GM10266 (cell line): ENCODE results near the gene ELFN1.

Source experiments
- DNase-seq: peaks from one replicate; pipeline ENCODE4 v3.0.0; 2012; ENCODE audit errors: extremely low spot score
- TF ChIP-seq, protein P1 (sequence below): IDR thresholded peaks from 2 replicates; pipeline ENCODE4 v1.5.1; 2012; ENCODE audit warnings: mild to moderate bottlenecking, low read depth; ENCODE audit not compliant: control insufficient read depth, insufficient read depth; ENCODE audit errors: missing control alignments

Gene ELFN1

DNA sequence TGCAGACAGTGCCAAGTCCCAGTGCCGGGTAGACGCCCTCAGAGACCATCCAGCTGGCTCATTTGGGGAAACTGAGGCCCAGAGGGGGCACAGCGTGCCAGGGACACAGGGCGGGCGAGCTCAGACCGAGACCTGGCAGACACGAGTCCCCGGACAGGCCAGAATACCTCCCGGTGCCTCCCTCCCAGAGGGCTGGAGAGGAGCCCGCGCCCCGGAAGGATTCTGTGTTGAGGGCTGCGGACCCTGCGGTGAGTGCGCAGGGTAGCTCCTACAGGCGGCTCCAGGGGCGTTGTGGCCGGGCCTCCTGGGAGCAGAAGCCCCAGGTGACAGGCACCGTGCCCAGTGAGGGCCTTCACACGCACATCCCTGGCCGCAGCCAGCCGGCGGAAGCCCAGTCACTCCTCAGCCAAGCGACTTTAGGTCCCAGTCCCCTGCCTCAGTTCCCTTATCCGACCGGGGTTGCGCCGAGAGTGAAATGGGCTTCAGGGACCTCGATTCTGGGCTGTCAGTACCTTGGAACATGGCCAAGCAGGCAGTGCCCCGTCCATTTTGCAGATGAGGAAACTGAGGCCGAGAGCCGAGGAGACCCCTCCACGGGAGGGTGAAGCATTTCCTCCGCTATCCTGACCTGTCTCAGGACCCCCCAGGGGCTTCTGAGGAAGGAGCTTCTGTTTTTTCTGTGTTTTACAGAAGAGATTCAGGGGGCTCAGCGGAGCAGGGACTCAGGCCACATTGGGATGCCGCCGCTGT is 73.6 kb downstream of the ELFN1 start:
- TF ChIP-seq, protein P1, sequence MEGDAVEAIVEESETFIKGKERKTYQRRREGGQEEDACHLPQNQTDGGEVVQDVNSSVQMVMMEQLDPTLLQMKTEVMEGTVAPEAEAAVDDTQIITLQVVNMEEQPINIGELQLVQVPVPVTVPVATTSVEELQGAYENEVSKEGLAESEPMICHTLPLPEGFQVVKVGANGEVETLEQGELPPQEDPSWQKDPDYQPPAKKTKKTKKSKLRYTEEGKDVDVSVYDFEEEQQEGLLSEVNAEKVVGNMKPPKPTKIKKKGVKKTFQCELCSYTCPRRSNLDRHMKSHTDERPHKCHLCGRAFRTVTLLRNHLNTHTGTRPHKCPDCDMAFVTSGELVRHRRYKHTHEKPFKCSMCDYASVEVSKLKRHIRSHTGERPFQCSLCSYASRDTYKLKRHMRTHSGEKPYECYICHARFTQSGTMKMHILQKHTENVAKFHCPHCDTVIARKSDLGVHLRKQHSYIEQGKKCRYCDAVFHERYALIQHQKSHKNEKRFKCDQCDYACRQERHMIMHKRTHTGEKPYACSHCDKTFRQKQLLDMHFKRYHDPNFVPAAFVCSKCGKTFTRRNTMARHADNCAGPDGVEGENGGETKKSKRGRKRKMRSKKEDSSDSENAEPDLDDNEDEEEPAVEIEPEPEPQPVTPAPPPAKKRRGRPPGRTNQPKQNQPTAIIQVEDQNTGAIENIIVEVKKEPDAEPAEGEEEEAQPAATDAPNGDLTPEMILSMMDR = no peak
- no peak for DNase-seq

DNA sequence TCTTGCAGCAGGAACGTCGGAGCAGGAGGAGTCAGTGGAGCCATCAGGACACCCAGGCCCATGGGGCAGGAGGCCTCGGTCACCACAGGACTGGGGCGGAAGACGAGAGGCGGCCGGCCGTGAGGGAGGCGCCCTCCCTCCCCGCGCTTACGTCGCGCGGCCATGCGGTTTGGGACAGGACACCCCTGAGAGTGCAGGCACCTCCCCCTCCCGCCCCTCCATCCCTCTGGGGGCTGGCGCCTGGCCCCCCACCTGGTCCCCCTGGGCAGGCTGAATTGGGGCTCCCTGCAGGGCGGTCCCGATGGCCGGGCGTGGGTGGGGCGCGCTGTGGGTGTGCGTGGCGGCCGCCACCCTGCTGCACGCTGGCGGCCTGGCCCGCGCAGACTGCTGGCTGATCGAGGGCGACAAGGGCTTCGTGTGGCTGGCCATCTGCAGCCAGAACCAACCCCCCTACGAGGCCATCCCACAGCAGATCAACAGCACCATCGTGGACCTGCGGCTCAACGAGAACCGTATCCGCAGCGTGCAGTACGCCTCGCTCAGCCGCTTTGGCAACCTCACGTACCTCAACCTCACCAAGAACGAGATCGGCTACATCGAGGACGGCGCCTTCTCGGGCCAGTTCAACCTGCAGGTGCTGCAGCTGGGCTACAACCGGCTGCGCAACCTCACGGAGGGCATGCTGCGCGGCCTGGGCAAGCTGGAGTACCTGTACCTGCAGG is 74.4 kb downstream of the ELFN1 start:
- TF ChIP-seq, protein P1 = no peak
- no peak for DNase-seq

DNA sequence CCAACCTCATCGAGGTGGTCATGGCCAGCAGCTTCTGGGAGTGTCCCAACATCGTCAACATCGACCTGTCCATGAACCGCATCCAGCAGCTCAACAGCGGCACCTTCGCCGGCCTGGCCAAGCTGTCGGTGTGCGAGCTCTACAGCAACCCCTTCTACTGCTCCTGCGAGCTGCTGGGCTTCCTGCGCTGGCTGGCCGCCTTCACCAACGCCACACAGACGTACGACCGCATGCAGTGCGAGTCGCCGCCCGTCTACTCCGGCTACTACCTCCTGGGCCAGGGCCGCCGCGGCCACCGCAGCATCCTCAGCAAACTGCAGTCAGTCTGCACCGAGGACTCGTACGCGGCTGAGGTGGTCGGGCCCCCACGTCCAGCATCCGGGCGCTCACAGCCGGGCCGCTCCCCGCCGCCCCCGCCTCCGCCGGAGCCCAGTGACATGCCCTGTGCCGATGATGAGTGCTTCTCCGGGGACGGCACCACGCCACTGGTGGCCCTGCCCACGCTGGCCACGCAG is 75.0 kb downstream of the ELFN1 start:
- DNase-seq = no peak
- TF ChIP-seq, protein P1 = no peak

DNA sequence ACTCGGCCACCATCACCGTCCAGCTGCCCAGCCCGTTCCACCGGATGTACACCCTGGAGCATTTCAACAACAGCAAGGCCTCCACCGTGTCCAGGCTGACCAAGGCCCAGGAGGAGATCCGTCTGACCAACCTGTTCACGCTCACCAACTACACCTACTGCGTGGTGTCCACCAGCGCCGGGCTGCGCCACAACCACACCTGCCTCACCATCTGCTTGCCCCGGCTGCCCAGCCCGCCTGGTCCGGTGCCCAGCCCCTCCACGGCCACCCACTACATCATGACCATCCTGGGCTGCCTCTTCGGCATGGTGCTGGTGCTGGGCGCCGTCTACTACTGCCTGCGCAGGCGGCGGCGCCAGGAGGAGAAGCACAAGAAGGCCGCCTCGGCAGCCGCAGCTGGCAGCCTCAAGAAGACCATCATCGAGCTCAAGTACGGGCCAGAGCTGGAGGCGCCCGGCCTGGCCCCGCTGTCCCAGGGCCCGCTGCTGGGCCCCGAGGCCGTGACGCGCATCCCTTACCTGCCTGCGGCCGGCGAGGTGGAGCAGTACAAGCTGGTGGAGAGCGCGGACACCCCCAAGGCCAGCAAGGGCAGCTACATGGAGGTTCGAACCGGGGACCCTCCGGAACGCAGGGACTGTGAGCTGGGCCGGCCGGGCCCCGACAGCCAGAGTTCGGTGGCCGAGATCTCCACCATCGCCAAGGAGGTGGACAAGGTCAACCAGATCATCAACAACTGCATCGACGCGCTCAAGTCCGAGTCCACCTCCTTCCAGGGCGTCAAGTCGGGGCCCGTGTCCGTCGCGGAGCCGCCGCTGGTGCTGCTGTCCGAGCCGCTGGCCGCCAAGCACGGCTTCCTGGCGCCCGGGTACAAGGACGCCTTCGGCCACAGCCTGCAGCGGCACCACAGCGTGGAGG is 75.8 kb downstream of the ELFN1 start:
- DNase-seq = no peak
- TF ChIP-seq, protein P1 = no peak

DNA sequence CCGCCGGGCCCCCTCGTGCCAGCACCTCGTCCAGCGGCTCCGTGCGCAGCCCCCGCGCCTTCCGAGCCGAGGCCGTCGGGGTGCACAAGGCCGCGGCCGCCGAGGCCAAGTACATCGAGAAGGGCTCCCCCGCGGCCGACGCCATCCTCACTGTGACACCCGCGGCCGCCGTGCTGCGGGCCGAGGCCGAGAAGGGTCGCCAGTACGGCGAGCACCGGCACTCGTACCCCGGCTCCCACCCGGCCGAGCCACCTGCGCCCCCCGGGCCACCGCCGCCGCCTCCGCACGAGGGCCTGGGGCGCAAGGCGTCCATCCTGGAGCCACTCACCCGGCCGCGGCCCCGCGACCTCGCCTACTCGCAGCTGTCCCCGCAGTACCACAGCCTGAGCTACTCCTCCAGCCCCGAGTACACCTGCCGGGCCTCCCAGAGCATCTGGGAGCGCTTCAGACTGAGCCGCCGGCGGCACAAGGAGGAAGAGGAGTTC is 76.5 kb downstream of the ELFN1 start:
- TF ChIP-seq, protein P1 = no peak
- no peak for DNase-seq

DNA sequence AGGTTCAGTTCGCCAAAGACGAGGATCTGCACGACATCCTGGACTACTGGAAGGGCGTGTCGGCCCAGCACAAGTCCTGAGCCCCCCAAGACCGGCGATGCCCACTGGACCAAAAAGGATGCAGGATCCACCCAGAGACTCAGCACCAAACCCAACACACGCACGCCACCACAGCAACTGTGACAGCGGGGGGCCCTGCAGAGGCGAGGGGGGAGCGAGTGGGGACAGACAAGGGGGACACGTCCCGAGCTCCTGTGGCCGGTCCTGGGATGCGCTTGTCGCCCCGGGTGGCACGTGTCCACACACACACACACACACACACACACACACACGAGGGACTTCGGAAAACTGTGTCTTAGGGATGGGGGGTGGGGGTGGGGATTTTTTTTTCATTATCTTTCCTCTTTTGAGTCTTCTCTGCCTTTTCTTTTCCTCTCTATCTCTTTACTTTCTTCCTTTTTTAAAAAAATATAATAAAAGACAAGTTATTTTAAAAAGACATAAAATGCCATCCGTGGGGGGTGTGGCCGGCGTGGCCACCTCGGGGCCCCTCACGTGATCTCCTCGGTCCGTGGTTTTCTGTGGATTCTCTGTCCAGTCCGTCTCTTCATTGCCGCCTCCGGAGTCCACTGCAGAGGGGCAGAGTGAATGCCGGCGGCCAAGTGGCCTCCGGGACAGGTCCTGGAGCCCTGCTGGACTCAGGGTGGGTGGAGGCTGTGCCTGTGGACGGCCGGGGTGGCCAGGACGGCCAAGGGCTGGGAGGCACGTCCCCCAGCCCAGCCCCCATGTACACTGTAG is 77.1 kb downstream of the ELFN1 start:
- no peak for DNase-seq
- TF ChIP-seq, protein P1 = no peak
